ENCODE measurements around the gene HHAT.

The HHAT gene

GRCh38 chr1:210536254-210536961 is 207.7 kb downstream of the HHAT start:
- Histone ChIP-seq H3K9me2 (replicated peaks; ENCODE audit: insufficient read depth, low read length) (no peaks in the 10 kb centered on the region), H3K79me2 (ENCODE audit: low read length) (no peaks in the 10 kb centered on the region), H3K36me3 (replicated peaks; ENCODE audit: insufficient read depth, low read length) (no peaks in the 10 kb centered on the region), H3K27ac (ENCODE audit: low read length) (no peak overlapping the region), H3K9ac (ENCODE audit: low read length) (no peak overlapping the region), H3K27me3 (replicated peaks; ENCODE audit: insufficient read depth, low read length) (no peaks in the 10 kb centered on the region), H3F3A (ENCODE audit: insufficient read depth, low read length) (no peaks in the 10 kb centered on the region), H3K4me1 (ENCODE audit: low read length) (no peaks in the 10 kb centered on the region), H3K4me3 (ENCODE audit: low read length) (no peak overlapping the region), H3K9me3 (replicated peaks; ENCODE audit: insufficient read depth, low read length) (no peaks in the 10 kb centered on the region), H2AFZ (ENCODE audit: low read length) (no peak overlapping the region), H4K20me1 (ENCODE audit: insufficient read depth, low read length) (no peaks in the 10 kb centered on the region), H3K4me2 (ENCODE audit: low read depth, low read length) (no peak overlapping the region)
- no peak for DNase-seq
- TF ChIP-seq CTCF (IDR thresholded peaks at IDR 0.05; ENCODE audit: low read length) (no peak), EZH2 (optimal IDR thresholded peaks at IDR 0.05; ENCODE audit: low read depth, low read length) (no peak), EZH2phosphoT487 (IDR thresholded peaks at IDR 0.05; ENCODE audit: low read length) (no peak)

- H2AFZ ChIP-seq (ENCODE audit: low read length) = no peak overlapping the region
- H3K27ac ChIP-seq (ENCODE audit: low read length) = no peak overlapping the region
- H3K79me2 ChIP-seq (ENCODE audit: low read length) = no peaks in the 10 kb centered on the region
- no peak overlapping the region for H3K9ac ChIP-seq (ENCODE audit: low read length)
- H3K4me3 ChIP-seq (ENCODE audit: low read length) = no peak overlapping the region
- H3K36me3 ChIP-seq (replicated peaks; ENCODE audit: insufficient read depth, low read length) = no peaks in the 10 kb centered on the region
- no peaks in the 10 kb centered on the region for H4K20me1 ChIP-seq (ENCODE audit: insufficient read depth, low read length)
- H3K9me2 ChIP-seq (replicated peaks; ENCODE audit: insufficient read depth, low read length) = no peaks in the 10 kb centered on the region
- H3F3A ChIP-seq (ENCODE audit: insufficient read depth, low read length) = no peaks in the 10 kb centered on the region
- no peaks in the 10 kb centered on the region for H3K9me3 ChIP-seq (replicated peaks; ENCODE audit: insufficient read depth, low read length)
- TF ChIP-seq EZH2 (optimal IDR thresholded peaks at IDR 0.05; ENCODE audit: low read depth, low read length) (no peak), CTCF (IDR thresholded peaks at IDR 0.05; ENCODE audit: low read length) (no peak), EZH2phosphoT487 (IDR thresholded peaks at IDR 0.05; ENCODE audit: low read length) (no peak)
- no peak for DNase-seq
- H3K4me1 ChIP-seq (ENCODE audit: low read length) = no peaks in the 10 kb centered on the region
- H3K4me2 ChIP-seq (ENCODE audit: low read depth, low read length) = no peak overlapping the region
- no peaks in the 10 kb centered on the region for H3K27me3 ChIP-seq (replicated peaks; ENCODE audit: insufficient read depth, low read length)
Measured at GRCh38 chr1:210540288-210540687, 211.6 kb downstream of the HHAT start.

GRCh38 chr1:210541680-210542358 is 213.1 kb downstream of the HHAT start:
- no peak overlapping the region for H3K9ac ChIP-seq (ENCODE audit: low read length)
- DNase-seq = no peak
- no peaks in the 10 kb centered on the region for H3F3A ChIP-seq (ENCODE audit: insufficient read depth, low read length)

More at GRCh38 chr1:210541680-210542358, 213.1 kb downstream of the HHAT start:
- H3K4me1 ChIP-seq (ENCODE audit: low read length) = no peaks in the 10 kb centered on the region
- no peaks in the 10 kb centered on the region for H3K9me2 ChIP-seq (replicated peaks; ENCODE audit: insufficient read depth, low read length)
- H4K20me1 ChIP-seq (ENCODE audit: insufficient read depth, low read length) = no peaks in the 10 kb centered on the region
- no peaks in the 10 kb centered on the region for H3K36me3 ChIP-seq (replicated peaks; ENCODE audit: insufficient read depth, low read length)
- no peak overlapping the region for H3K4me2 ChIP-seq (ENCODE audit: low read depth, low read length)
- no peak overlapping the region for H2AFZ ChIP-seq (ENCODE audit: low read length)
- no peak overlapping the region for H3K27ac ChIP-seq (ENCODE audit: low read length)
- TF ChIP-seq EZH2 (optimal IDR thresholded peaks at IDR 0.05; ENCODE audit: low read depth, low read length) (no peak), CTCF (IDR thresholded peaks at IDR 0.05; ENCODE audit: low read length) (no peak), EZH2phosphoT487 (IDR thresholded peaks at IDR 0.05; ENCODE audit: low read length) (no peak)
- H3K4me3 ChIP-seq (ENCODE audit: low read length) = no peak overlapping the region
- no peaks in the 10 kb centered on the region for H3K9me3 ChIP-seq (replicated peaks; ENCODE audit: insufficient read depth, low read length)
- H3K79me2 ChIP-seq (ENCODE audit: low read length) = no peaks in the 10 kb centered on the region
- H3K27me3 ChIP-seq (replicated peaks; ENCODE audit: insufficient read depth, low read length) = no peaks in the 10 kb centered on the region

All from MM.1S (cell line).